ENCODE measurements around the gene TSFM. TPM values are rescaled to one million over a fixed set of nuclear protein-coding genes. Genes with fewer than 3 reads are reported as not detected.

The TSFM gene
- total RNA-seq, 1 experiment from 2014 or later = 67.8 TPM

DNA sequence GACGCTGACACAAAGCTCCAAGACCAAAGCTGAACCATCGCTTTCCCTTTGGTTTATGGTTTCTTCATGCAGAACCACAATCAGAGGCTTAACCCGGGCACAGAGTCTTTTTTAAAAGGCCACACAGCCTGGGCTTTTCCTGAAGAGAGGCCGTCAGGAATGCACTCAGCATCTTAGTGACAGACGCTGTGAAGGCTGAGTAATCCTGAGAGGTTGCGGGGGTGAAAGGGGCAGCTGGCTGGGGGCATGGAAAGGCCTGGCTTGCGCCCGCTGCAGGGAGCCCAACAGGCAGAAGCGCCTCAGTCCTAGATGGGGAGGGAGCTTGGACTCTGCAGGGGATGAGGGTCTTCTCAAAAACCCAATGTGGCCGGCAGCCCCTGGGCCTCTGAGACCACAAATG lies 50.4 kb downstream of the TSFM start:
- no peak for DNase-seq
- H3K36me3 ChIP-seq (replicated peaks; ENCODE audit: control insufficient read depth, insufficient read depth, low read length) = peaks cover 12% of the 10 kb centered on the region
- H3K4me3 ChIP-seq (ENCODE audit: insufficient read depth, low read depth, low read length) = no peak overlapping the region
- no peaks in the 10 kb centered on the region for H3K27me3 ChIP-seq (ENCODE audit: control insufficient read depth, insufficient read depth, low read length)

DNA sequence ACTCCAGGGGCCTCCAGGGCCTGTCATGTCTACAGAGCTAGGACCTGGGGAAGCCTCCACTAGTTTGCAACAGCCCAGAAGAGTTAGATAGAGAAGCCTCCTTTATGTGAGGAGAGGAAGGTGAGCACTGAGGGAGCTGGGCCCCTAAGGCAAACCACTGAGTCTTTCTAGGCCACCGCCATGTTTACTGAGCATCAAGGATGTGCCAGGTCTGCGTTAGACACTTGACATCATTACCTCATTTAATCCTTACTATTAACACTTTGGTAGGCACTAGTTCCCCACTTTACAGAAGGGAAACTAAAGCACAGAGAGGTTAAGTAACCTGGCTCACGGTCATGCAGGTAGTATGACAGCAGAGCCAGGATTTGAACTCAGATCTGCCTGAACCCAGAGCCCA lies 51.1 kb downstream of the TSFM start:
- H3K4me3 ChIP-seq (ENCODE audit: insufficient read depth, low read depth, low read length) = no peak overlapping the region
- H3K27me3 ChIP-seq (ENCODE audit: control insufficient read depth, insufficient read depth, low read length) = no peaks in the 10 kb centered on the region
- H3K36me3 ChIP-seq (replicated peaks; ENCODE audit: control insufficient read depth, insufficient read depth, low read length) = peaks cover 8% of the 10 kb centered on the region
- DNase-seq = no peak

DNA sequence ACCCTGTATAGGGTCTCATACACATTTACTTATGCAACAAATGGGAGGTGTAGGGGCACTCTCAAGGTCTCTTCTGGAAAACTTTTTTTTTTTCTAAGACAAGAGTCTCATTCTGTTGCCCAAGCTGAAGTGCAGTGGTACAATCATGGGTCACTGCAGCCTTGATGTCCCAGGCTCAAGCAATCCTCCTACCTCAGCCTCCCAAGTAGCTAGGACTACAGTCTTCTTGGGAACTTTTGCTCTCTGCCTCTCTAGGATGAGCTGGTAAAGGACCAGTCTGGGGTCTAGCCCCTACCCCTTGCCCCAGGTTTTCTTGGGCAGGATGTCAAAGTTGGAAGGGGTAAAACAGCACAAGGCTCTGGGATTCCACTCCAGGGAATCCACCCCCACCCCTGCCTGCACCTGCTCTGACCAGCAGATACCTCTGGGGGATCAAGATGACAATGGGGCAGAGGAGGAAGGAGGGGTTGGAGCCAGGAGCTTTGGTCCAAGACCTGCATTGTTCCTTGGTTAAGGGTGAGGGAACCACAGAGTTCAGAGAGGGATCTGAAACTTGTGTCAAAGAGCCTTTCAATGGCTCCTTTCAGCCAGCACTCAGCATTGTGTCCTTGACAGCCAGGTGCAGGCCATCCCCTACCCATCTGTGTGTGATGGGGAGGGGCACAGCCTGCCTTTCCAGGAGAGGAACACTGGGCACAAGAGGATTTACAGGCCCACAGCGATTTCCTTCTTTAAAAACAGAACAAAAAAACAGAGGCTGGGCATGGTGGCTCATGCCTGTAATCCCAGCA lies 51.7 kb downstream of the TSFM start:
- no peak for DNase-seq
- Histone ChIP-seq H3K4me3 (ENCODE audit: insufficient read depth, low read depth, low read length) (no peak overlapping the region), H3K27me3 (ENCODE audit: control insufficient read depth, insufficient read depth, low read length) (no peaks in the 10 kb centered on the region), H3K36me3 (replicated peaks; ENCODE audit: control insufficient read depth, insufficient read depth, low read length) (peaks cover 3% of the 10 kb centered on the region)

DNA sequence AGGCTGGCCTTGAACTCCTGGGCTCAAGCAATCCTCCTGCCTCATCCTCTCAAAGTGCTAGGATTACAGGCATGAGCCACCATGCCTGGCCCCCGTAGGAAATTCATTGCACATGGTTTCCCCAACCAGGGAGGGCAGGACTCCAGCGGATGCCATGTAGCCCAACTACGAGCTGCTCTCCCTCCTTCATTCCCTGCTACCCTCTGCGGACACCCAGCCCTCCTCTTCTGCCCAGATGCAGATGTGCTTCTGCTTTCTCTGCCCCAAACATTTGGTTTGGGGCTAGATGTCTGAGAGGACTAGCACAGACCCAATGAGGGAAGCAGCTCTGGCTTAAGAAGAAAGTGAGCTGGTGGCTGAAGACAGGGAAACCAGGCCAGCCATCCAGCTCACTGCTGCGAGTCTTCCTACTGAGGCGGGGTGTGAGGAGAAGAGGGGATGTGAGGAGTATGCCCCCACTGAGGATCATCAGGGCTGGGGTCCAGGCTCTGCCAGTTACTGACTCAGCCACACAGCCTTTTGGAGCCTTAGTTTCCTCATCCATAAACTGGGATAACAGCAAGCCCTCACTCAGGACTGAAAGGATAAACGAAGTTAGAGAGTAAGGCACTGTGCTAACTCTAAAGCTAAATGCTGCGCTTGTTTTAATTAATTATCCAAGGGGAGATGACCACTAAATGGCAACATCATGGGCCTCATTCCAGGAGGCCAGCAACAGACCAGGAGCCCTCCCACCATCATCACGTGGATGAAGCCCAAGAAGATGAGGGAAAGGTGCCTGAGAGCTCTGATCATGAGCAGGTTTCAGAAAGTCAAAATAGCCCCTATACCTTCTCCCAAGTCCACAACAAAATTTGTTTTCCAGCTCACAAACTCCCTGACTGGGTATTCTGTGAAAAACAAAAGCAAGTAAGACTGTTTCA lies 53.0 kb downstream of the TSFM start:
- H3K27me3 ChIP-seq (ENCODE audit: control insufficient read depth, insufficient read depth, low read length) = no peaks in the 10 kb centered on the region
- DNase-seq = no peak
- H3K36me3 ChIP-seq (replicated peaks; ENCODE audit: control insufficient read depth, insufficient read depth, low read length) = no peaks in the 10 kb centered on the region
- no peak overlapping the region for H3K4me3 ChIP-seq (ENCODE audit: insufficient read depth, low read depth, low read length)

DNA sequence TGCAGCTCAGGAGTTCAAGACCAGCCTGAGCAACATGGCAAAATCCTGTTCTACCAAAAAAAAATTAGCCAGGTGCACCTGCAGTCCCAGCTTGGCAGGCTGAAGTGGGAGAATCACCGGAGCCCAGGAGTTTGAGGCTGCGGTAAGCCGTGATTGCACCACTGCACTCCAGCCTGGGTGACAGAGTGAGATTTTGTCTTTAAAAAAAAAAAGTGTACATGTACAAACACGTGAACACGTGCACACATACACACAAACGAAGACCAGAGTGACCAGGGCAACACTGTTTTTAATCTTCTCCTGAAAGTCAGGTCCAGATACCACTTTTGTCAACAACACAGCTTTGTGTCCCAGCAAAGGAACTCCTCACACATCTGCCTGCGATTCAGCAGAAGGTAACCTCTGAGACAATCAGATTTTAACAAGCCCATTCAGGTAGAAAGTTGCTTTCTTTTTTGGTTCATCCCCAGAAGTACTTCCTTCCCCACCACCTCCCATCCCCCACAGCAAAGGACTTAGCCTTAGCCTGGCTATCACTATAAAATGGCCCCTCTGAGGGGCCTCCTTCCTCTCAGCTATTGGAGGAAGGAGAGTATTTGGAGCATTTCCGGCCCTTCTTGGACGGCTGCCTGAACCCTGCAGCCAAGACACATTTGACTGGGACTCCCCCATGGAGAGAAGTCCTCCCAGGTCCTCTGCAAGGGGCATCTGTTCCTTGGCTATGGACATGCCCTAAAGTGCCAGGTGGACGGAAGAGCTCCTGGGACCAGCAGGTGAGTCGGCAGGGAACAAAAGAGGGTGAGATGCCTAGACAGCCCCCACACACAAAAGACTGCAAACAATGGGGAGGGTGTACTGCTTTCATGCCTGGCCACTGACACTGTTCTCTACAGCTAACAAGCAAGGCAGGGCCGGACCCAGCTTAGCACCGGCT lies 54.1 kb downstream of the TSFM start:
- peak; percentile 63 for DNase-seq
- Histone ChIP-seq H3K4me3 (ENCODE audit: insufficient read depth, low read depth, low read length) (no peak overlapping the region), H3K36me3 (replicated peaks; ENCODE audit: control insufficient read depth, insufficient read depth, low read length) (no peaks in the 10 kb centered on the region), H3K27me3 (ENCODE audit: control insufficient read depth, insufficient read depth, low read length) (no peaks in the 10 kb centered on the region)

DNA sequence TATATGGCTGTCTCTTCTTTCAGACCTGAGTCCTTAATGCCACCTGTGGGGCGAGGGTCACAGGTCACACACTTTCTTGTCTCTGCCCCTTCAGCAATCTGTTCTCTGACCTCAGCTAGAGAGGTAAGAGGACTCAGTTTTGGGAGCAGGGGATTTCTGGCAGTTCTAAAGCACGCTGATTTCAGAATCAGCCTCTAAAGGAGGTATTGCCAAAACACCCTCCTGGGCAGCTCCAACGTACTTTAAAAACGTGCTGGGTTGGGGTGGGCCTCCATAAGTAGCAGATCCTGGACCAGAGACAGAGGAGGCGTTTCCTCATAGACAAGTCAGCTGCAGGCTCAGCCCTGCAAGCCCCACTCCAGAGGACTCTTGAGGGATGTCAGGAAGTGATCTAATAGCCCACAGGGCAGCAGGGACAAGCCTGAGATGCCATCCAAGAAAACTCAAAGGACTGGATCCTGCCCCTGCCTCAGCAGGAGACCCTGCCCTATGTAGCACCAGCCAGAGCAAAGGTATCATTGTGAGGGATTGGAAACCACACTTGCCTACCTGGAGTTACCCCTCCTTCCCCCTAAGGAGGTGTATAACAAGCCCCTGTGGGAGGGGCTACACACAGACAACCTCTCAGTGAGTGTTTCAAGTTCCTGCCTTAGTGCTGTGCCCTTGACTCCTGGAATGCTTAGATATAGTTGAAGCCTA lies 55.4 kb downstream of the TSFM start:
- DNase-seq = no peak
- H3K27me3 ChIP-seq (ENCODE audit: control insufficient read depth, insufficient read depth, low read length) = no peaks in the 10 kb centered on the region
- no peak overlapping the region for H3K4me3 ChIP-seq (ENCODE audit: insufficient read depth, low read depth, low read length)
- H3K36me3 ChIP-seq (replicated peaks; ENCODE audit: control insufficient read depth, insufficient read depth, low read length) = no peaks in the 10 kb centered on the region

DNA sequence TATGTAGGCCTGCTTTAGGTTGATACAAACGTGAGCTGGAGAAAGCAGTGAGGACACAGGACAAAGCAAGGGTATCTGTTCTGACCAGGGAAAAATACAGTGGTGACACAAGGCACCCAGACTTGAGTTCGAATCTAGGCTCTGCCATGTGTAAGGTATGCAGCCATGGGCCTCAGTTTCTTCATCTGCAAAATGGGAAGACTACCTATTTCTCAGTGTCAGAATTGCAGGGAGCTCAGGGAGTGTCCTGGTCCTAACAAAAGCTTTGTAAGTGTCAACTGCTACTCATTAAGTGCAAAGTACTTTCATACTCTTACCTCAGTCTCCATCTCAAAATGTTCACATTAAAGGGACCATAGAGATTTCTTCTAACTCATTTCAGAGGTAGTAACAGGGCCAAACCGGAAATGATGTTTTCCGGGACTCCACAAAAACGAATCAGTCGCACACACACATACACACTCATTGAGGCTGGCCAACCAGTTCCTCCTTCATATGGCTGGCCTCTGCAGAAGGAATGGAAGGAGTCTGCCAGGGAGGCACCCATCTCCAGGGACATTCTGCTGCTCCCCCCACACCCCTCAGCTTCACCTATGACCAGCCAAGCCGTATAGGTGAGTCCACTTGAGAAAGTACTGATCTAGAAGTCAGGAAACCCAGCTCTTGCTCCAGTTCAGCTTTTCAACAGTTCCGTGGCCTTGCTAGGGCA lies 56.2 kb downstream of the TSFM start:
- H3K4me3 ChIP-seq (ENCODE audit: insufficient read depth, low read depth, low read length) = no peak overlapping the region
- H3K36me3 ChIP-seq (replicated peaks; ENCODE audit: control insufficient read depth, insufficient read depth, low read length) = no peaks in the 10 kb centered on the region
- no peaks in the 10 kb centered on the region for H3K27me3 ChIP-seq (ENCODE audit: control insufficient read depth, insufficient read depth, low read length)
- DNase-seq = no peak

DNA sequence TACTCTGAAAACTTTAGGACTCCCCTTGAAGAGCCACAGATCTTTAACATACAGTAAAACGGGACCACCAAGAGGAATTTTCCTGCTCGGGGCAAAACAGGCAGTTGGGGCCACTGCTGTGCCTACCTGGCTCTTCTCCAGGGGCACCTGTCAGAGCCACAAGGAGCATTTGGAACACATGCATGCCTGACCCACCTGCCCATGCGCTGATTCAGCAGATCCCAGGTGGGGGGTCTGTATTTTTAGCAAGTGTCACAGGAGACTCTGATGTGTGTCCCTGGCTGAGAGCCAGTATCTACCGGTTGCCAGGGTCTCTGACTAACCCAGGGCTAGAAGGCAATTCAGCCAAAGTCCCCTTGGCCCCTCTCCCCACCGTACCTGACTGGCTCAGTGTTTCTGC lies 57.4 kb downstream of the TSFM start:
- Histone ChIP-seq H3K27me3 (ENCODE audit: control insufficient read depth, insufficient read depth, low read length) (no peaks in the 10 kb centered on the region), H3K4me3 (ENCODE audit: insufficient read depth, low read depth, low read length) (no peak overlapping the region), H3K36me3 (replicated peaks; ENCODE audit: control insufficient read depth, insufficient read depth, low read length) (no peaks in the 10 kb centered on the region)
- DNase-seq = no peak

DNA sequence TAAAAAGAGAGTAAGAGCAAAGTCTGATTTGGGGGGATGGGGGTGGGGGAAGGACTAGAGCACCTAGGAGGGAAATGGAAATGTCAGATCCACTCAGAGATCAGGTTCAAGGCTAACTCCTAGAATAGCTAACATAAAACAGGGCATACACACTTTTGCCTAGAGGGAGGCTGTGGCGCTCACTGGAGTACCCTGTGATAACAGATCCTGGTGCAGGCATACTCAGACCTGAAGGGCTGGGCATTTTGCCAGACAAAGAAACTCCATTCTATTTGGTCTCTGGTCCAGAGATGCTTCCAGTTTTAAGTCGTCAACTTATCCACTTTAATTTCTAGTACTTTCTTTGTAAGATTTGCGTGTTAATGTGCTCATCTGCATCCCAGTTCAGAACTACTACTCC lies 58.1 kb downstream of the TSFM start:
- H3K27me3 ChIP-seq (ENCODE audit: control insufficient read depth, insufficient read depth, low read length) = no peaks in the 10 kb centered on the region
- DNase-seq = no peak
- H3K4me3 ChIP-seq (ENCODE audit: insufficient read depth, low read depth, low read length) = no peak overlapping the region
- H3K36me3 ChIP-seq (replicated peaks; ENCODE audit: control insufficient read depth, insufficient read depth, low read length) = no peaks in the 10 kb centered on the region

DNA sequence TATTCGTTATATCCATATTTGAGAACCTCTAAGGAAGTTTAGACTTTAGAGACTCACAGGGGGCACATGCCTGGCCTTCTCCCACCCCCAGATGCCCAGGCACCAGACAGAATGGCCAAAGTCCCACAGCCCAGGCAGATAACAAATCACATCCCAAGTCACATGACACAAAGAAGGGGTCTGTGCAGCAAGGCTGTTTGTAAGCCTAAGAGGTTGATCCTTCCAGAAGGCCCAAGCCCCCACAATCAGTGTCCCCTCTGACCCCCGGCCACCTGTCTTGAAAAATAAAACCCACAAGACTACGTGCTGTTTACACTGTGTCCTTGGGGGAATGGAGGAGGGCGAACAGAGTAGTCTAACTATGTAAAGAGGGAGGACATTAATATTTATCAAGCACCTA lies 58.9 kb downstream of the TSFM start:
- H3K4me3 ChIP-seq (ENCODE audit: insufficient read depth, low read depth, low read length) = no peak overlapping the region
- DNase-seq = no peak
- no peaks in the 10 kb centered on the region for H3K36me3 ChIP-seq (replicated peaks; ENCODE audit: control insufficient read depth, insufficient read depth, low read length)
- H3K27me3 ChIP-seq (ENCODE audit: control insufficient read depth, insufficient read depth, low read length) = no peaks in the 10 kb centered on the region

DNA sequence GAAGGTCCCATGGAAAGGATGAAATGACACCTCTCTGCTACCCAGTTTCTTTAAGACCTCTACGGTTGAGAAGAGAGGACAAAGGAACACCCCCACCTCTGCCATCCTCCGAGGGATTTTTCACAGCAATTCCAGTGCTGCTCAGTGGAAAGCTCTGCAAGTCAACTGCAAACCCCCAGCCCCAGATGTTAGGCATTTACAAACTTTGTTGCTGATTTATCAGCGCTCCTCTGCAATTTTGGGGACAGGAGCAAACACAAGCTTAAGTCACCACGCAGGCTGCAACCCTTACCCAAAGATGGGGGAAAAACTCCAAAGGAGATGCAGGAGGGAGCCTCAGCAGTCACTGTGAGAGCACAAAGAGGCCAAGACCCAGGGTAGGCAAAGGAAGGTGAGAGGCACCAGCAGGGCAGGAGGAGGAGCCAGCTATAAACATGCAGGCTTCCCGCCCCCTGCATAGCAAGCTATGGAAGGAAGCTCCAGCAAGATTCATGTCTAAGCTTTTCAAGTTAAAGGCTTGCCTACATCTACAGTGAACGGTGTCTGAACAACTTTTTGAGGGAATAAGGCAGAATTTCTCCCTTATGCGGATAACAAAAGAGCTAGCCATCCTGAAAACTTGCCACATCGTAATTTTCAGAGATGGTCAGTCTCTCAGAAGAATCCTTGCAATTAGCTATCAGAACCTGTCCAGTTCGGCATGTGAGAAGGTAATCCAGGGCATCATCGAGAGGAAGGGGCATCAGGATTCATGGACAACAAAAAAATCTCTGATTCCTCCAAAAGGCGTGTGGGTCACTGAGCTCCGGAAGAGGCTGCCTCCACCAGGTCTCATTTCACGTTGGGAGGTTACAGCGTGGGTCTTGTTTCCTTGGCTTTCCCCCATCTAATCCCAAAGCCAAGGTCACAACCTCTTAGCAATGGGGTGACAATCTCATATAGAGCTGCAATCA lies 60.0 kb downstream of the TSFM start:
- Histone ChIP-seq H3K36me3 (replicated peaks; ENCODE audit: control insufficient read depth, insufficient read depth, low read length) (no peaks in the 10 kb centered on the region), H3K4me3 (ENCODE audit: insufficient read depth, low read depth, low read length) (no peak overlapping the region), H3K27me3 (ENCODE audit: control insufficient read depth, insufficient read depth, low read length) (no peaks in the 10 kb centered on the region)
- peak; percentile 80 for DNase-seq

DNA sequence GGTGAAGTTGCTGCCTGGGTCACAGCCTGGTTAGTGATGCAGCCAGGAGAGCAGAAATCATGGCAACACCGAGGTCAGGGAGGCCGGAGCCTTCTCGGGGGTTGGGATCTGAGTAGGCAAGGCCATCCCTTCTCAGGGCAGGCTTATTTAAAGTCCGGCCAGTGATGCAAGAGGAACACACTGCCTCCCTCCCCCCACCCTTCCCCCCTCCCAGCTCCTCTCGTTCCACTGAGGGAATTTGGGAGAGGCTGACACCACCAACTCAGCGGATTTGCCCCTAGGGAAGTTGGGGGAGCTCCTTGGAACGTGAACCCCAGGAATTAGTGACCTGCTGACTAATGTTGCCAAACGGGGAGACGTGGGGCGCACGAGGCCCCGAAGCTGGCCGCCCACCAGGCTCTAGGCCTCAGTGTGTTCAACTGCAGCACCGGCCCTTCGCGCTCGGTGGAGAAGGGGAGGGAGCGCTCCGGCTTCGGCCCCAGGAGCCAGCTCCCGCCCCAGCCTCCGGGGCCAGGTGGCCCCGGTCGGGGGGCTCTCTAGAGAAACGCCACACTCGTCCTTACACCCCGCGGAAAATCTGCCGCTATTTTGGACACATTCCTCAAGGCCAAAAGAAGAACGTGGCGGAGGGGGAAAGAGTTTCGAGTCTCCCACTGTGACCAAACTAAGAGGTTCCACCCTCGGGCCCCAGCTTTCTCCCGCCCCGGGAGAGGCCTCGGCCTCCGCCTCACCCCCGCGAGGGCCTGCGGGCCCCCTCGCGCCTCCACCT lies 62.3 kb downstream of the TSFM start:
- DNase-seq = peak; percentile 86
- Histone ChIP-seq H3K4me3 (ENCODE audit: insufficient read depth, low read depth, low read length) (peak overlapping the region; percentile 99), H3K27me3 (ENCODE audit: control insufficient read depth, insufficient read depth, low read length) (no peaks in the 10 kb centered on the region), H3K36me3 (replicated peaks; ENCODE audit: control insufficient read depth, insufficient read depth, low read length) (no peaks in the 10 kb centered on the region)
